GM23338 (cell line): Measurements from ENCODE around the gene PFN2. TPM values are rescaled to one million over a fixed set of nuclear protein-coding genes. Genes with fewer than 3 reads are reported as not detected.

ENCODE experiments used
- ATAC-seq: fragments of 200-7000 bp; cut with Tn5 transposase; 3 replicates; pipeline ENCODE4 v1.9.1; 2020
- DNase-seq: peaks from one replicate; pipeline ENCODE4 v3.0.0-alpha.2; 2015; ENCODE audit warnings: low spot score
- H2AFZ ChIP-seq: fragments of 200-600 bp; sonication (generic); 2 replicates; pipeline ENCODE4 v1.8.0; 2016; ENCODE audit warnings: antibody characterized with exemption, mild to moderate bottlenecking, moderate library complexity
- H3F3A ChIP-seq: fragments of 200-600 bp; sonication (generic); replicated peaks from 2 replicates; pipeline ENCODE4 v1.8.0; 2017; ENCODE audit warnings: antibody characterized with exemption, mixed run types, low read depth
- H3K27ac ChIP-seq: fragments of 200-600 bp; sonication (generic); 2 replicates; pipeline ENCODE4 v1.6.1; 2016; ENCODE audit warnings: low read depth
- H3K27me3 ChIP-seq: fragments of 200-600 bp; sonication (generic); 2 replicates; pipeline ENCODE4 v1.8.0; 2016; ENCODE audit warnings: mild to moderate bottlenecking, mixed run types, moderate library complexity; ENCODE audit not compliant: insufficient read depth
- H3K36me3 ChIP-seq: fragments of 200-600 bp; sonication (generic); 2 replicates; pipeline ENCODE4 v1.8.0; 2016; ENCODE audit warnings: mild to moderate bottlenecking; ENCODE audit not compliant: insufficient read depth
- H3K4me1 ChIP-seq: fragments of 200-600 bp; sonication (generic); 2 replicates; pipeline ENCODE4 v1.8.0; 2016; ENCODE audit warnings: mild to moderate bottlenecking, moderate library complexity; ENCODE audit not compliant: insufficient read depth
- H3K4me2 ChIP-seq: fragments of 200-600 bp; sonication (generic); 2 replicates; pipeline ENCODE4 v1.7.1; 2017; ENCODE audit warnings: mixed run types
- H3K4me3 ChIP-seq: fragments of 200-600 bp; sonication (generic); 2 replicates; pipeline ENCODE4 v1.6.1; 2016; ENCODE audit warnings: mixed run types
- H3K79me2 ChIP-seq: fragments of 200-600 bp; sonication (generic); replicated peaks from 2 replicates; pipeline ENCODE4 v1.8.0; 2017; ENCODE audit warnings: mild to moderate bottlenecking; ENCODE audit not compliant: insufficient read depth
- H3K9me2 ChIP-seq: fragments of 200-600 bp; sonication (generic); 2 replicates; pipeline ENCODE4 v1.8.0; 2017; ENCODE audit not compliant: insufficient read depth
- H4K20me1 ChIP-seq: fragments of 200-600 bp; sonication (generic); replicated peaks from 2 replicates; pipeline ENCODE4 v1.8.0; 2017; ENCODE audit warnings: mild to moderate bottlenecking; ENCODE audit not compliant: insufficient read depth
- H3K27ac Mint-ChIP-seq: 2 replicates; pipeline ENCODE4 v1.8.0; 2020; ENCODE audit warnings: inconsistent platforms, mild to moderate bottlenecking, moderate library complexity, mixed read lengths
- H3K27me3 Mint-ChIP-seq: 3 replicates; pipeline ENCODE4 v1.8.0; 2022; ENCODE audit warnings: low read depth, mild to moderate bottlenecking, moderate library complexity, mixed read lengths, inconsistent platforms; ENCODE audit not compliant: insufficient read depth, poor library complexity
- H3K36me3 Mint-ChIP-seq: 3 replicates; pipeline ENCODE4 v1.8.0; 2021; ENCODE audit warnings: low read depth, mild to moderate bottlenecking, inconsistent platforms, moderate library complexity, mixed read lengths
- H3K4me1 Mint-ChIP-seq: 3 replicates; pipeline ENCODE4 v1.8.0; 2020; ENCODE audit warnings: mild to moderate bottlenecking, inconsistent platforms, mixed read lengths
- H3K4me3 Mint-ChIP-seq: 3 replicates; pipeline ENCODE4 v1.8.0; 2021; ENCODE audit warnings: moderate library complexity, mild to moderate bottlenecking, inconsistent platforms, mixed read lengths
- H3K9me3 Mint-ChIP-seq: 3 replicates; pipeline ENCODE4 v1.8.0; 2020; ENCODE audit warnings: moderate library complexity, mild to moderate bottlenecking, inconsistent platforms, mixed read lengths
- CREB1 ChIP-seq: fragments of 250-450 bp; sonication (Bioruptor Pico); IDR thresholded peaks from 2 replicates; pipeline ENCODE4 v1.5.0; 2020; ENCODE audit warnings: low read depth, mild to moderate bottlenecking, moderate library complexity
- EZH2 ChIP-seq: fragments of 200-600 bp; sonication (generic); IDR thresholded peaks from one replicate; pipeline ENCODE4 v1.8.0; 2017; ENCODE audit warnings: antibody characterized with exemption, mild to moderate bottlenecking, low read depth; ENCODE audit not compliant: unreplicated experiment
- JUNB ChIP-seq: IDR thresholded peaks from one replicate; pipeline ENCODE4 v1.6.1; 2016; ENCODE audit warnings: antibody characterized with exemption; ENCODE audit not compliant: unreplicated experiment
- NANOG ChIP-seq: IDR thresholded peaks from 2 replicates; pipeline ENCODE4 v1.6.1; 2016; ENCODE audit warnings: antibody characterized with exemption, borderline replicate concordance
- POLR2AphosphoS5 ChIP-seq: IDR thresholded peaks from 2 replicates; pipeline ENCODE4 v1.6.1; 2016; ENCODE audit warnings: antibody characterized with exemption, low read depth
- STAT1 ChIP-seq: IDR thresholded peaks from one replicate; pipeline ENCODE4 v1.6.1; 2016; ENCODE audit warnings: antibody characterized with exemption; ENCODE audit not compliant: unreplicated experiment
- ZNF114 ChIP-seq: fragments of 250-450 bp; sonication (Bioruptor Pico); IDR thresholded peaks from 2 replicates; pipeline ENCODE4 v1.5.0; 2020; ENCODE audit warnings: mild to moderate bottlenecking, moderate library complexity
- ZNF331 ChIP-seq: fragments of 250-450 bp; sonication (Bioruptor Pico); IDR thresholded peaks from 2 replicates; pipeline ENCODE4 v1.5.0; 2020; ENCODE audit warnings: low read depth, mild to moderate bottlenecking, moderate library complexity
- polyA plus RNA-seq: library from polyadenylated mRNA; unstranded; fragments of >200 nt; fragmentation: Nextera tagmentation; extraction: Ambion mirVana; gene quantifications from 2 replicates; pipeline ENCODE4 v1.2.1, GENCODE V29; 2016
- total RNA-seq: library from RNA; depleted of rRNA; stranded (reverse); fragments of >200 nt; shearing (Covaris generic); gene quantifications from 2 replicates; pipeline ENCODE4 v1.2.3, GENCODE V29; 2014
- TF ChIP-seq, protein P1 (sequence below): IDR thresholded peaks from one replicate; pipeline ENCODE4 v1.6.1; 2018; ENCODE audit warnings: antibody characterized with exemption; ENCODE audit not compliant: unreplicated experiment
- TF ChIP-seq, protein P2 (sequence below), 2 experiments: fragments of 200-600 bp in 1 of 2; sonication (generic) in 1 of 2; conservative IDR thresholded peaks; 2 replicates each; pipeline versions ENCODE4 v1.5.1 to v1.6.1; 2016 to 2017; ENCODE audit warnings: antibody characterized with exemption in 2 of 2, low read depth in 2 of 2, mild to moderate bottlenecking in 2 of 2, moderate library complexity in 1 of 2
- TF ChIP-seq, protein P3 (sequence below): fragments of 250-450 bp; sonication (Bioruptor Pico); IDR thresholded peaks from 2 replicates; pipeline ENCODE4 v1.5.0; 2020; ENCODE audit warnings: mild to moderate bottlenecking, moderate library complexity
- TF ChIP-seq, protein P4 (sequence below): IDR thresholded peaks from 2 replicates; pipeline ENCODE4 v1.6.1; 2016; ENCODE audit warnings: antibody characterized with exemption

Gene PFN2
- total and polyA plus RNA-seq, 2 experiments from 2014 or later: 183 to 212 TPM

DNA sequence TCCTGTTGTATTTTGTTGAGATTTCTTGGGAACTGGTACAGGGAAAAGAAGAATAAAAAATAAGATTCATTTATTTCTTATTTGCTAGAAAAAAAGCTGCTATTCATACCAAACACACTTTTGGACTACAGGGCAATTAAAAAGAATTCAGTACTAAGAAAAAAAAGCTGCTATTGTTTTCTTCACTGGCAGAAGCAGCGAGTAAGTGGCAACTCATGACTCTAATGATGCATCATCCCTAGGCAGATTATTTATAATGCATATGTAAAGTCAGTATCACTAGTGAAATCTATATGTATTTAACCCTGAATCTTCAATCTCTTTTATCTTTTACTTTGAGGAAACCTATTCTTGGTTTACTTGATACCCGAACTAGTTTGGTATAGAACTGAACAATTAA lies 15.2 kb downstream of the PFN2 start:
- DNase-seq (no peak), ATAC-seq (no peak)
- peaks cover 16% of the 10 kb centered on the region for H3K36me3 Mint-ChIP-seq
- peaks cover 18% of the 10 kb centered on the region for H3K4me1 ChIP-seq
- H2AFZ ChIP-seq: no peak overlapping the region
- H4K20me1 ChIP-seq: peaks cover 27% of the 10 kb centered on the region
- no peaks in the 10 kb centered on the region for H3K36me3 ChIP-seq
- no peak overlapping the region for H3K27ac Mint-ChIP-seq
- H3K9me2 ChIP-seq: no peaks in the 10 kb centered on the region
- peaks cover 20% of the 10 kb centered on the region for H3K79me2 ChIP-seq
- H3K9me3 Mint-ChIP-seq: no peaks in the 10 kb centered on the region
- no peaks in the 10 kb centered on the region for H3K27me3 Mint-ChIP-seq
- no peak overlapping the region for H3K4me3 ChIP-seq
- TF ChIP-seq CREB1 (CRISPR knock-in tag) (no peak), POLR2AphosphoS5 (no peak), JUNB (no peak), ZNF114 (CRISPR knock-in tag) (no peak), NANOG (no peak), ZNF331 (CRISPR knock-in tag) (no peak), STAT1 (no peak), EZH2 (no peak)
- TF ChIP-seq, protein P1, sequence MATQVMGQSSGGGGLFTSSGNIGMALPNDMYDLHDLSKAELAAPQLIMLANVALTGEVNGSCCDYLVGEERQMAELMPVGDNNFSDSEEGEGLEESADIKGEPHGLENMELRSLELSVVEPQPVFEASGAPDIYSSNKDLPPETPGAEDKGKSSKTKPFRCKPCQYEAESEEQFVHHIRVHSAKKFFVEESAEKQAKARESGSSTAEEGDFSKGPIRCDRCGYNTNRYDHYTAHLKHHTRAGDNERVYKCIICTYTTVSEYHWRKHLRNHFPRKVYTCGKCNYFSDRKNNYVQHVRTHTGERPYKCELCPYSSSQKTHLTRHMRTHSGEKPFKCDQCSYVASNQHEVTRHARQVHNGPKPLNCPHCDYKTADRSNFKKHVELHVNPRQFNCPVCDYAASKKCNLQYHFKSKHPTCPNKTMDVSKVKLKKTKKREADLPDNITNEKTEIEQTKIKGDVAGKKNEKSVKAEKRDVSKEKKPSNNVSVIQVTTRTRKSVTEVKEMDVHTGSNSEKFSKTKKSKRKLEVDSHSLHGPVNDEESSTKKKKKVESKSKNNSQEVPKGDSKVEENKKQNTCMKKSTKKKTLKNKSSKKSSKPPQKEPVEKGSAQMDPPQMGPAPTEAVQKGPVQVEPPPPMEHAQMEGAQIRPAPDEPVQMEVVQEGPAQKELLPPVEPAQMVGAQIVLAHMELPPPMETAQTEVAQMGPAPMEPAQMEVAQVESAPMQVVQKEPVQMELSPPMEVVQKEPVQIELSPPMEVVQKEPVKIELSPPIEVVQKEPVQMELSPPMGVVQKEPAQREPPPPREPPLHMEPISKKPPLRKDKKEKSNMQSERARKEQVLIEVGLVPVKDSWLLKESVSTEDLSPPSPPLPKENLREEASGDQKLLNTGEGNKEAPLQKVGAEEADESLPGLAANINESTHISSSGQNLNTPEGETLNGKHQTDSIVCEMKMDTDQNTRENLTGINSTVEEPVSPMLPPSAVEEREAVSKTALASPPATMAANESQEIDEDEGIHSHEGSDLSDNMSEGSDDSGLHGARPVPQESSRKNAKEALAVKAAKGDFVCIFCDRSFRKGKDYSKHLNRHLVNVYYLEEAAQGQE: no peak
- TF ChIP-seq, protein P2, sequence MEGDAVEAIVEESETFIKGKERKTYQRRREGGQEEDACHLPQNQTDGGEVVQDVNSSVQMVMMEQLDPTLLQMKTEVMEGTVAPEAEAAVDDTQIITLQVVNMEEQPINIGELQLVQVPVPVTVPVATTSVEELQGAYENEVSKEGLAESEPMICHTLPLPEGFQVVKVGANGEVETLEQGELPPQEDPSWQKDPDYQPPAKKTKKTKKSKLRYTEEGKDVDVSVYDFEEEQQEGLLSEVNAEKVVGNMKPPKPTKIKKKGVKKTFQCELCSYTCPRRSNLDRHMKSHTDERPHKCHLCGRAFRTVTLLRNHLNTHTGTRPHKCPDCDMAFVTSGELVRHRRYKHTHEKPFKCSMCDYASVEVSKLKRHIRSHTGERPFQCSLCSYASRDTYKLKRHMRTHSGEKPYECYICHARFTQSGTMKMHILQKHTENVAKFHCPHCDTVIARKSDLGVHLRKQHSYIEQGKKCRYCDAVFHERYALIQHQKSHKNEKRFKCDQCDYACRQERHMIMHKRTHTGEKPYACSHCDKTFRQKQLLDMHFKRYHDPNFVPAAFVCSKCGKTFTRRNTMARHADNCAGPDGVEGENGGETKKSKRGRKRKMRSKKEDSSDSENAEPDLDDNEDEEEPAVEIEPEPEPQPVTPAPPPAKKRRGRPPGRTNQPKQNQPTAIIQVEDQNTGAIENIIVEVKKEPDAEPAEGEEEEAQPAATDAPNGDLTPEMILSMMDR (conservative IDR thresholded peaks at IDR 0.05; ENCODE audit: low read depth in 2 of 2): no peak
- TF ChIP-seq, protein P3, sequence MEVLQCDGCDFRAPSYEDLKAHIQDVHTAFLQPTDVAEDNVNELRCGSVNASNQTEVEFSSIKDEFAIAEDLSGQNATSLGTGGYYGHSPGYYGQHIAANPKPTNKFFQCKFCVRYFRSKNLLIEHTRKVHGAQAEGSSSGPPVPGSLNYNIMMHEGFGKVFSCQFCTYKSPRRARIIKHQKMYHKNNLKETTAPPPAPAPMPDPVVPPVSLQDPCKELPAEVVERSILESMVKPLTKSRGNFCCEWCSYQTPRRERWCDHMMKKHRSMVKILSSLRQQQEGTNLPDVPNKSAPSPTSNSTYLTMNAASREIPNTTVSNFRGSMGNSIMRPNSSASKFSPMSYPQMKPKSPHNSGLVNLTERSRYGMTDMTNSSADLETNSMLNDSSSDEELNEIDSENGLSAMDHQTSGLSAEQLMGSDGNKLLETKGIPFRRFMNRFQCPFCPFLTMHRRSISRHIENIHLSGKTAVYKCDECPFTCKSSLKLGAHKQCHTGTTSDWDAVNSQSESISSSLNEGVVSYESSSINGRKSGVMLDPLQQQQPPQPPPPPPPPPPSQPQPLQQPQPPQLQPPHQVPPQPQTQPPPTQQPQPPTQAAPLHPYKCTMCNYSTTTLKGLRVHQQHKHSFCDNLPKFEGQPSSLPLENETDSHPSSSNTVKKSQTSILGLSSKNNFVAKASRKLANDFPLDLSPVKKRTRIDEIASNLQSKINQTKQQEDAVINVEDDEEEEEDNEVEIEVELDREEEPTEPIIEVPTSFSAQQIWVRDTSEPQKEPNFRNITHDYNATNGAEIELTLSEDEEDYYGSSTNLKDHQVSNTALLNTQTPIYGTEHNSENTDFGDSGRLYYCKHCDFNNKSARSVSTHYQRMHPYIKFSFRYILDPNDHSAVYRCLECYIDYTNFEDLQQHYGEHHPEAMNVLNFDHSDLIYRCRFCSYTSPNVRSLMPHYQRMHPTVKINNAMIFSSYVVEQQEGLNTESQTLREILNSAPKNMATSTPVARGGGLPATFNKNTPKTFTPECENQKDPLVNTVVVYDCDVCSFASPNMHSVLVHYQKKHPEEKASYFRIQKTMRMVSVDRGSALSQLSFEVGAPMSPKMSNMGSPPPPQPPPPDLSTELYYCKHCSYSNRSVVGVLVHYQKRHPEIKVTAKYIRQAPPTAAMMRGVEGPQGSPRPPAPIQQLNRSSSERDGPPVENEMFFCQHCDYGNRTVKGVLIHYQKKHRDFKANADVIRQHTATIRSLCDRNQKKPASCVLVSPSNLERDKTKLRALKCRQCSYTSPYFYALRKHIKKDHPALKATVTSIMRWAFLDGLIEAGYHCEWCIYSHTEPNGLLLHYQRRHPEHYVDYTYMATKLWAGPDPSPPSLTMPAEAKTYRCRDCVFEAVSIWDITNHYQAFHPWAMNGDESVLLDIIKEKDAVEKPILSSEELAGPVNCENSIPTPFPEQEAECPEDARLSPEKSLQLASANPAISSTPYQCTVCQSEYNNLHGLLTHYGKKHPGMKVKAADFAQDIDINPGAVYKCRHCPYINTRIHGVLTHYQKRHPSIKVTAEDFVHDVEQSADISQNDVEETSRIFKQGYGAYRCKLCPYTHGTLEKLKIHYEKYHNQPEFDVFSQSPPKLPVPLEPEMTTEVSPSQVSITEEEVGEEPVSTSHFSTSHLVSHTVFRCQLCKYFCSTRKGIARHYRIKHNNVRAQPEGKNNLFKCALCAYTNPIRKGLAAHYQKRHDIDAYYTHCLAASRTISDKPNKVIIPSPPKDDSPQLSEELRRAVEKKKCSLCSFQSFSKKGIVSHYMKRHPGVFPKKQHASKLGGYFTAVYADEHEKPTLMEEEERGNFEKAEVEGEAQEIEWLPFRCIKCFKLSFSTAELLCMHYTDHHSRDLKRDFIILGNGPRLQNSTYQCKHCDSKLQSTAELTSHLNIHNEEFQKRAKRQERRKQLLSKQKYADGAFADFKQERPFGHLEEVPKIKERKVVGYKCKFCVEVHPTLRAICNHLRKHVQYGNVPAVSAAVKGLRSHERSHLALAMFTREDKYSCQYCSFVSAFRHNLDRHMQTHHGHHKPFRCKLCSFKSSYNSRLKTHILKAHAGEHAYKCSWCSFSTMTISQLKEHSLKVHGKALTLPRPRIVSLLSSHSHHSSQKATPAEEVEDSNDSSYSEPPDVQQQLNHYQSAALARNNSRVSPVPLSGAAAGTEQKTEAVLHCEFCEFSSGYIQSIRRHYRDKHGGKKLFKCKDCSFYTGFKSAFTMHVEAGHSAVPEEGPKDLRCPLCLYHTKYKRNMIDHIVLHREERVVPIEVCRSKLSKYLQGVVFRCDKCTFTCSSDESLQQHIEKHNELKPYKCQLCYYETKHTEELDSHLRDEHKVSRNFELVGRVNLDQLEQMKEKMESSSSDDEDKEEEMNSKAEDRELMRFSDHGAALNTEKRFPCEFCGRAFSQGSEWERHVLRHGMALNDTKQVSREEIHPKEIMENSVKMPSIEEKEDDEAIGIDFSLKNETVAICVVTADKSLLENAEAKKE (CRISPR knock-in tag): no peak
- TF ChIP-seq, protein P4, sequence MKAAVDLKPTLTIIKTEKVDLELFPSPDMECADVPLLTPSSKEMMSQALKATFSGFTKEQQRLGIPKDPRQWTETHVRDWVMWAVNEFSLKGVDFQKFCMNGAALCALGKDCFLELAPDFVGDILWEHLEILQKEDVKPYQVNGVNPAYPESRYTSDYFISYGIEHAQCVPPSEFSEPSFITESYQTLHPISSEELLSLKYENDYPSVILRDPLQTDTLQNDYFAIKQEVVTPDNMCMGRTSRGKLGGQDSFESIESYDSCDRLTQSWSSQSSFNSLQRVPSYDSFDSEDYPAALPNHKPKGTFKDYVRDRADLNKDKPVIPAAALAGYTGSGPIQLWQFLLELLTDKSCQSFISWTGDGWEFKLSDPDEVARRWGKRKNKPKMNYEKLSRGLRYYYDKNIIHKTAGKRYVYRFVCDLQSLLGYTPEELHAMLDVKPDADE: no peak
- H3F3A ChIP-seq: no peaks in the 10 kb centered on the region
- peaks cover 30% of the 10 kb centered on the region for H3K4me1 Mint-ChIP-seq
- no peaks in the 10 kb centered on the region for H3K27me3 ChIP-seq
- no peak overlapping the region for H3K27ac ChIP-seq
- no peak overlapping the region for H3K4me2 ChIP-seq
- H3K4me3 Mint-ChIP-seq: no peak overlapping the region
